Keratinocyte (primary cell): ENCODE results near the gene TRPC4. TPM values are rescaled to one million over a fixed set of nuclear protein-coding genes. Genes with fewer than 3 reads are reported as not detected.

Experiments
- DNase-seq: peaks from one replicate; pipeline ENCODE4 v3.0.0-alpha.2; 2011; ENCODE audit warnings: low read depth, missing footprints, low spot score
- FAIRE-seq: peaks from 2 replicates; lab custom pipeline; 2011; peaks lifted over from hg19 to GRCh38; lab: Jason Lieb, UNC
- H2AFZ ChIP-seq: 2 replicates; pipeline ENCODE4 v1.6.0; 2012; ENCODE audit warnings: low read length, control low read depth, inconsistent platforms; ENCODE audit not compliant: control insufficient read depth
- H3K27ac ChIP-seq: 2 replicates; pipeline ENCODE4 v1.5.1; 2011; ENCODE audit warnings: low read length; ENCODE audit not compliant: control insufficient read depth, insufficient read depth
- H3K27me3 ChIP-seq: 3 replicates; pipeline ENCODE4 v1.6.0; 2011; ENCODE audit warnings: low read length; ENCODE audit not compliant: control insufficient read depth, insufficient read depth; ENCODE audit errors: extremely low read depth
- H3K36me3 ChIP-seq, 2 experiments: 2 replicates in 1 of 2; 3 replicates in 1 of 2; pipeline ENCODE4 v1.5.1; 2011; ENCODE audit warnings: low read length in 2 of 2, mild to moderate bottlenecking in 1 of 2; ENCODE audit not compliant: control insufficient read depth in 2 of 2, insufficient read depth in 2 of 2; ENCODE audit errors: extremely low read depth in 1 of 2
- H3K4me1 ChIP-seq: 3 replicates; pipeline ENCODE4 v1.5.1; 2011; ENCODE audit warnings: low read length; ENCODE audit not compliant: control insufficient read depth, insufficient read depth; ENCODE audit errors: extremely low read depth
- H3K4me2 ChIP-seq: 3 replicates; pipeline ENCODE4 v1.6.0; 2011; ENCODE audit warnings: low read depth, low read length; ENCODE audit not compliant: control insufficient read depth, insufficient read depth; ENCODE audit errors: extremely low read depth
- H3K4me3 ChIP-seq, 3 experiments: fragments of 200-600 bp in 1 of 3; sonication (generic) in 1 of 3; 2 replicates in 2 of 3; 3 replicates in 1 of 3; pipeline ENCODE4 v1.5.1; 2011 to 2016; ENCODE audit warnings: low read length in 3 of 3, mild to moderate bottlenecking in 3 of 3, control low read depth in 2 of 3, inconsistent platforms in 1 of 3, low read depth in 1 of 3, mixed read lengths in 1 of 3, mixed run types in 1 of 3, moderate library complexity in 1 of 3; ENCODE audit not compliant: control insufficient read depth in 2 of 3, insufficient read depth in 2 of 3; ENCODE audit errors: extremely low read depth in 1 of 3
- H3K79me2 ChIP-seq: 2 replicates; pipeline ENCODE4 v1.6.0; 2012; ENCODE audit warnings: low read length; ENCODE audit not compliant: control insufficient read depth, insufficient read depth
- H3K9ac ChIP-seq: 3 replicates; pipeline ENCODE4 v1.6.0; 2011; ENCODE audit warnings: low read length; ENCODE audit not compliant: control insufficient read depth, insufficient read depth; ENCODE audit errors: extremely low read depth
- H3K9me1 ChIP-seq: 3 replicates; pipeline ENCODE4 v1.6.0; 2011; ENCODE audit warnings: low read length; ENCODE audit not compliant: control insufficient read depth, insufficient read depth; ENCODE audit errors: extremely low read depth
- H3K9me3 ChIP-seq: 2 replicates; pipeline ENCODE4 v1.5.1; 2012; ENCODE audit warnings: low read depth, low read length; ENCODE audit not compliant: control insufficient read depth
- H4K20me1 ChIP-seq: 3 replicates; pipeline ENCODE4 v1.6.0; 2011; ENCODE audit warnings: low read length; ENCODE audit not compliant: control insufficient read depth, insufficient read depth; ENCODE audit errors: extremely low read depth
- EZH2 ChIP-seq: IDR thresholded peaks from one replicate; pipeline ENCODE4 v1.6.1; 2012; ENCODE audit warnings: inconsistent platforms, mild to moderate bottlenecking, low read length, moderate library complexity
- dilution Hi-C: fragments of 300-500 bp; cut with MboI; formaldehyde crosslinking; loops from one replicate; pipeline ENCODE4 v1.7.0; 2020; ENCODE audit warnings: low sequenced_read_pairs; ENCODE audit not compliant: extremely low pct_ligation_motif_present
- polyA plus RNA-seq, 5 experiments: library from polyadenylated mRNA; depleted of rRNA in 3 of 5; stranded (reverse) in 3 of 5; stranded (forward) in 1 of 5; unstranded in 1 of 5; fragments of >200 nt; gene quantifications; 1 replicate in 1 of 5; 2 replicates in 3 of 5; 3 replicates in 1 of 5; pipeline versions ENCODE4 v1.2.1 to v1.2.3, GENCODE V29; 2011 to 2012; ENCODE audit warnings: missing spikeins in 2 of 5, low read depth in 1 of 5, low replicate concordance in 1 of 5
- TF ChIP-seq, protein P1 (sequence below), 3 experiments: IDR thresholded peaks in 1 of 3; conservative IDR thresholded peaks in 1 of 3; optimal IDR thresholded peaks in 1 of 3; 2 replicates in 2 of 3; 3 replicates in 1 of 3; pipeline versions ENCODE3 to v1.5.1; 2011; ENCODE audit warnings: low read length in 3 of 3, mild to moderate bottlenecking in 3 of 3, moderate library complexity in 2 of 3, control low read depth in 1 of 3, inconsistent platforms in 1 of 3; ENCODE audit not compliant: insufficient read depth in 2 of 3; ENCODE audit errors: extremely low read depth in 1 of 3

Gene TRPC4
- polyA plus RNA-seq, 1 donor (not counting 4 experiments of a cell fraction or from before 2014, with no cell fraction given) = not detected

DNA sequence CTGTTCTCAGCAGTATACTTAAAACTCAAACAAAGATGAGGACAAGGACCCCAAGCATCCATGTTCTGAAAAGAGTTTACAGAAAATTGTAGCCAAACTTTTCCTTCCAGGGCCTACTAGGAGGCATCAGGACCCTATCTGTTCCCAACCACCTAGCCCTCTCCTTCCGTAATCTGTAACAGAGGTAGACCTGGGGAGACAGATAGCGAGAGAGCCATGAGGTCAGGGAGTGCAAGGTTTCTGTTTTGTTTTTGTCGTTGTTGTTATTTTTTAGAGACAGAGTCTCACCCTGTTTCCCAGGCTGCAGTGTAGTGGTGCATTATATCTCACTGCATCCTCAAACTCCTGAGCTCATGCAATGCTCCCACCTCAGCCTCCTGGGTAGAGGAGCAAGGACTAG, 187.1 kb downstream of the TRPC4 start:
- Histone ChIP-seq H2AFZ (no peak overlapping the region), H4K20me1 (no peaks in the 10 kb centered on the region), H3K79me2 (no peaks in the 10 kb centered on the region), H3K4me3 (no peak overlapping the region), H3K9me1 (no peaks in the 10 kb centered on the region), H3K9me3 (no peaks in the 10 kb centered on the region), H3K27me3 (no peaks in the 10 kb centered on the region), H3K36me3 (no peaks in the 10 kb centered on the region), H3K4me2 (no peak overlapping the region), H3K27ac (no peak overlapping the region), H3K9ac (no peak overlapping the region), H3K4me1 (no peaks in the 10 kb centered on the region)
- dilution Hi-C loops = no loop called here
- DNase-seq = no peak
- no peak for TF ChIP-seq EZH2
- TF ChIP-seq, protein P1, sequence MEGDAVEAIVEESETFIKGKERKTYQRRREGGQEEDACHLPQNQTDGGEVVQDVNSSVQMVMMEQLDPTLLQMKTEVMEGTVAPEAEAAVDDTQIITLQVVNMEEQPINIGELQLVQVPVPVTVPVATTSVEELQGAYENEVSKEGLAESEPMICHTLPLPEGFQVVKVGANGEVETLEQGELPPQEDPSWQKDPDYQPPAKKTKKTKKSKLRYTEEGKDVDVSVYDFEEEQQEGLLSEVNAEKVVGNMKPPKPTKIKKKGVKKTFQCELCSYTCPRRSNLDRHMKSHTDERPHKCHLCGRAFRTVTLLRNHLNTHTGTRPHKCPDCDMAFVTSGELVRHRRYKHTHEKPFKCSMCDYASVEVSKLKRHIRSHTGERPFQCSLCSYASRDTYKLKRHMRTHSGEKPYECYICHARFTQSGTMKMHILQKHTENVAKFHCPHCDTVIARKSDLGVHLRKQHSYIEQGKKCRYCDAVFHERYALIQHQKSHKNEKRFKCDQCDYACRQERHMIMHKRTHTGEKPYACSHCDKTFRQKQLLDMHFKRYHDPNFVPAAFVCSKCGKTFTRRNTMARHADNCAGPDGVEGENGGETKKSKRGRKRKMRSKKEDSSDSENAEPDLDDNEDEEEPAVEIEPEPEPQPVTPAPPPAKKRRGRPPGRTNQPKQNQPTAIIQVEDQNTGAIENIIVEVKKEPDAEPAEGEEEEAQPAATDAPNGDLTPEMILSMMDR (optimal IDR thresholded peaks at IDR 0.05 in 1 of 3, IDR thresholded peaks at IDR 0.05 in 1 of 3, conservative IDR thresholded peaks at IDR 0.05 in 1 of 3; ENCODE audit: extremely low read depth in 1 of 3, insufficient read depth in 2 of 3, low read length in 3 of 3) = no peak
- no peak for FAIRE-seq

DNA sequence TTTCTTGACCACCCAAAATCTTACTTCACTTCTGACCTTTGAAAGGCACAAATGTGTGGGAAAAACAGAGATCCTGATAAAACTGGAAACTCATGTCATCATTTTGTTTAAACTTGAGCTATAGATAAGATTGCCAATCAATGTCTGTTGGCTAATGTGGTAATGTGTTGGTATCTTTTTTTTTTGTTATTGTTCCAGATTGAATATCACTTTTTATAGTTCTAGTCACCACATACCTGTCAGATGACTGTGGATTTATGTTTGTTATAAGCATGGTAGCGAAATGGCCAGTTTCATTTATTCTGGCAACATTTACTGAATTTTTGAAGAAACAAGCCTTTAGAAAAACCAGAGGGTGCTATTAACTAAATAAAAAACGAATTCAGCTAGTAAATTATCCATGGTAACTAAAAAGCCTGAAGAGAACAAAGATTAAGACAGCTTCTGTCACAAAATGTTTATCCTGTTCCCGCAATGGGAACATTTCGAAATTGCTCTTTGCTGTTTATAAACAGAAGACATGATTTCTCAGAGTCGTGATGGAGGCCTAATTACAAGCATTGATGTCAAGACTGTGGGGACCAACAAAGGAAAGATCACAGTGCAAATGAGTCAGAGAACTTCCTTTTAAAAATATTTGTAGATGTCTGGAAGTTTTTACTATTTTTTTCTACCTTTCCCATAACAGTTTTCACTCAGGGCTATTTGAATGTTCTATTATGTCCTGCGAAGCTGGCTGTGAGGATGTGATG, 188.1 kb downstream of the TRPC4 start:
- DNase-seq (no peak), FAIRE-seq (no peak)
- no peaks in the 10 kb centered on the region for H3K4me1 ChIP-seq
- H2AFZ ChIP-seq = no peak overlapping the region
- no peaks in the 10 kb centered on the region for H3K79me2 ChIP-seq
- dilution Hi-C loops = no loop called here
- no peaks in the 10 kb centered on the region for H3K27me3 ChIP-seq
- H3K4me3 ChIP-seq = no peak overlapping the region
- no peak overlapping the region for H3K27ac ChIP-seq
- H3K36me3 ChIP-seq = no peaks in the 10 kb centered on the region
- no peak for TF ChIP-seq EZH2
- TF ChIP-seq, protein P1 (optimal IDR thresholded peaks at IDR 0.05 in 1 of 3, IDR thresholded peaks at IDR 0.05 in 1 of 3, conservative IDR thresholded peaks at IDR 0.05 in 1 of 3; ENCODE audit: extremely low read depth in 1 of 3, insufficient read depth in 2 of 3, low read length in 3 of 3) = no peak
- H3K4me2 ChIP-seq = no peak overlapping the region
- H3K9ac ChIP-seq = no peak overlapping the region
- H3K9me1 ChIP-seq = no peaks in the 10 kb centered on the region
- no peaks in the 10 kb centered on the region for H4K20me1 ChIP-seq
- no peaks in the 10 kb centered on the region for H3K9me3 ChIP-seq
